Measurements from ENCODE around the gene FGD5.

DNA sequence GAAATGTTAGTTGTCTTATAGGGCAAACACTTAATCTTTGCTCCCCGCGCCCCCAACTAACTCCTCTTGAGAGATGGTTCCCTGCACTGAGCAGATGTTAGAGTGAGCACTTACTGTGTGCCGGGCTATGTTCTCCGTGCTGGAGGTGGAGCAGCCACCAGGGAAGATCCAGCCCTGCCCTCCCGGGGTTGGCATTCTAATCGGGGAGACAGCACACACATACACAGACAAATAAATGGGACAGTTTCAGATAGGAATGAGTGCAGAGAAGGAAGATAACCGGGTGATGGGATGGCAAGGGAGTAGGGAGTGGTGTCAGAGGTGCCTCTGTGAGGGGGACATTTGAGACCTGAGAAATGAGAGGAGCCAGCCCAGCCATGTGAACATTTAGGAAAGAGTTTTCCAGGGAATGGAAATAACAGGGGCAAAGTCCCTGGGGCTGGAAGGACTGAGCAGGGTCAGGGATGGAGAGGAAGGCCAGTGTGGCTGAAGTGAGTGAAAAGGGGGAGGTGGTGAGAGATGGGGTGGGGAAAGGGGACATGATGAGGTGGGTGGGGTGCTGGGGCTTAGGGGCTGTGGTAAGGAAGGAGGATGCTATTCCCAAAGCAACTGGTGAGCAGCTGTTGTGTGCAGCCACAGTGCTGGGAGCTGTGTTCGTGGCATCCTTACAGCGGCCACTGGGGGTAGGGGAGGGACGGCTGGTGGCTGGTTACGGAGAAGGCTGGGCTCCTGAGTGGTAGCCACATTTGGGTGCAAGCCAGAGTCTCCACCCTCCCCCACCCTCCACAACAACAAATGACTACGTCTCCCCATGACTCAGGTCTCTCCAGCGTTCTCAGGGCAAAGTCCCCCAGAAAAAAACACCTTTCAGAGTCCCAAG is 15.4 kb upstream of the FGD5 start:
- TF ChIP-seq, protein P1, sequence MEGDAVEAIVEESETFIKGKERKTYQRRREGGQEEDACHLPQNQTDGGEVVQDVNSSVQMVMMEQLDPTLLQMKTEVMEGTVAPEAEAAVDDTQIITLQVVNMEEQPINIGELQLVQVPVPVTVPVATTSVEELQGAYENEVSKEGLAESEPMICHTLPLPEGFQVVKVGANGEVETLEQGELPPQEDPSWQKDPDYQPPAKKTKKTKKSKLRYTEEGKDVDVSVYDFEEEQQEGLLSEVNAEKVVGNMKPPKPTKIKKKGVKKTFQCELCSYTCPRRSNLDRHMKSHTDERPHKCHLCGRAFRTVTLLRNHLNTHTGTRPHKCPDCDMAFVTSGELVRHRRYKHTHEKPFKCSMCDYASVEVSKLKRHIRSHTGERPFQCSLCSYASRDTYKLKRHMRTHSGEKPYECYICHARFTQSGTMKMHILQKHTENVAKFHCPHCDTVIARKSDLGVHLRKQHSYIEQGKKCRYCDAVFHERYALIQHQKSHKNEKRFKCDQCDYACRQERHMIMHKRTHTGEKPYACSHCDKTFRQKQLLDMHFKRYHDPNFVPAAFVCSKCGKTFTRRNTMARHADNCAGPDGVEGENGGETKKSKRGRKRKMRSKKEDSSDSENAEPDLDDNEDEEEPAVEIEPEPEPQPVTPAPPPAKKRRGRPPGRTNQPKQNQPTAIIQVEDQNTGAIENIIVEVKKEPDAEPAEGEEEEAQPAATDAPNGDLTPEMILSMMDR (IDR thresholded peaks at IDR 0.05; ENCODE audit: low read depth, low read length, poor library complexity, severe bottlenecking) = no peak
- TF ChIP-seq EZH2phosphoT487 (IDR thresholded peaks at IDR 0.05; ENCODE audit: borderline replicate concordance, low read length) = no peak
